HEK293T (cell line): ENCODE data around the gene FHOD1.

Experiments
- CTCF ChIA-PET: fragments of 350-600 bp; formaldehyde crosslinking; extraction: SDS; loops from one replicate; lab custom pipeline; 2021; ENCODE audit warnings: antibody characterized with exemption, inconsistent platforms; lab: Yijun Ruan, JAX
- POLR2A ChIA-PET: fragments of 350-600 bp; formaldehyde crosslinking; extraction: SDS; loops from one replicate; lab custom pipeline; 2020; ENCODE audit warnings: antibody characterized with exemption, inconsistent platforms; lab: Yijun Ruan, JAX
- DNase-seq: peaks from one replicate; pipeline ENCODE4 v3.0.0; 2012; ENCODE audit warnings: mixed read lengths; ENCODE audit errors: extremely low spot score
- ARNT ChIP-seq: fragments of 450-650 bp; IDR thresholded peaks from 2 replicates; pipeline ENCODE4 v1.6.1; 2017; ENCODE audit warnings: mild to moderate bottlenecking
- BHLHE40 ChIP-seq: fragments of 450-650 bp; IDR thresholded peaks from 2 replicates; pipeline ENCODE4 v1.6.1; 2016; ENCODE audit warnings: mild to moderate bottlenecking, moderate library complexity, borderline replicate concordance
- CTBP1 ChIP-seq: fragments of 450-650 bp; IDR thresholded peaks from 2 replicates; pipeline ENCODE4 v1.6.1; 2016; ENCODE audit warnings: borderline replicate concordance
- ELF4 ChIP-seq: fragments of 450-650 bp; IDR thresholded peaks from 2 replicates; pipeline ENCODE4 v1.6.1; 2017; ENCODE audit warnings: antibody characterized with exemption
- FOXA1 ChIP-seq: fragments of 450-650 bp; IDR thresholded peaks from 2 replicates; pipeline ENCODE4 v1.6.1; 2016; ENCODE audit warnings: mild to moderate bottlenecking
- FOXK2 ChIP-seq: fragments of 450-650 bp; IDR thresholded peaks from 2 replicates; pipeline ENCODE4 v1.6.1; 2016; ENCODE audit warnings: mild to moderate bottlenecking
- FOXM1 ChIP-seq: fragments of 450-650 bp; IDR thresholded peaks from 2 replicates; pipeline ENCODE4 v1.6.1; 2017; ENCODE audit warnings: mild to moderate bottlenecking, borderline replicate concordance
- HDGF ChIP-seq: fragments of 450-650 bp; IDR thresholded peaks from 2 replicates; pipeline ENCODE4 v1.6.1; 2017; ENCODE audit warnings: antibody characterized with exemption, borderline replicate concordance
- L3MBTL2 ChIP-seq: fragments of 450-650 bp; conservative IDR thresholded peaks from 2 replicates; pipeline ENCODE4 v1.6.1; 2016; ENCODE audit warnings: mild to moderate bottlenecking
- LEF1 ChIP-seq: fragments of 450-650 bp; IDR thresholded peaks from 2 replicates; pipeline ENCODE4 v1.6.1; 2017; ENCODE audit warnings: mild to moderate bottlenecking, borderline replicate concordance
- NFRKB ChIP-seq: fragments of 450-650 bp; IDR thresholded peaks from 2 replicates; pipeline ENCODE4 v1.6.1; 2016; ENCODE audit warnings: mild to moderate bottlenecking, moderate library complexity
- PKNOX1 ChIP-seq: fragments of 450-650 bp; IDR thresholded peaks from 2 replicates; pipeline ENCODE4 v1.6.1; 2016
- SP1 ChIP-seq: fragments of 450-650 bp; IDR thresholded peaks from 2 replicates; pipeline ENCODE4 v1.6.1; 2017
- SUZ12 ChIP-seq: fragments of 450-650 bp; IDR thresholded peaks from 2 replicates; pipeline ENCODE4 v1.6.1; 2016; ENCODE audit warnings: mild to moderate bottlenecking
- TARDBP ChIP-seq: fragments of 450-650 bp; IDR thresholded peaks from 2 replicates; pipeline ENCODE4 v1.6.1; 2016
- ZNF384 ChIP-seq: fragments of 450-650 bp; IDR thresholded peaks from 2 replicates; pipeline ENCODE4 v1.6.1; 2016

FHOD1 gene

DNA sequence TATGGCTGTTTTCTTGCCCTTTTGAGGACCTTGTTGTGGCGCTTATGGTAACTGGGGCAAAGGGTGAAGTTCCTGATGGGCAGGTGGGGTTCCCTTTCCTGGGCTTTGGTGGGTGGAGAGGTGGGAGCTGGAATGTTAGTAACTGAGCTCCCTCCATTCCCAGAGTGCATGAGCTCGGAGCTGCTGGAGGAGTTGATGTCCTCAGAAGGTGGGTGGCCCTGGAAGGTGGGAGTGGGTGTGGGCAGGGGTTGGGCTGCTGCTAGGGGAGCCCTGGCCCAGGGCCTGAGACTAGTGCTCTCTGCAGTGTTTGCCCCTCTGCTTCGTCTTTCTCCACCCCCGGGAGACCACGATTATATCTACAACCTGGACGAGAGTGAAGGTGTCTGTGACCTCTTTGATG, 49.6 kb downstream of the FHOD1 start:
- ChIA-PET POLR2A (interaction anchor here (1.0 to 1.7 kb wide), 4 partner anchors 23 to 50 kb away, joined by 3 to 5 read pairs (median 4); partner anchors contain the start of genes FHOD1 and TMEM208), CTCF (interaction anchor here (0.5 to 0.6 kb wide), 2 partner anchors 13 to 26 kb away, joined by 5 read pairs; no protein-coding TSS in a partner anchor)
- no peak for TF ChIP-seq FOXM1
- TF ChIP-seq ARNT = no peak
- no peak for TF ChIP-seq LEF1
- no peak for TF ChIP-seq ZNF384
- no peak for TF ChIP-seq FOXK2
- TF ChIP-seq BHLHE40 = no peak
- no peak for TF ChIP-seq HDGF
- TF ChIP-seq CTBP1 = no peak
- TF ChIP-seq NFRKB = no peak
- TF ChIP-seq SP1 = no peak
- TF ChIP-seq PKNOX1 = no peak
- TF ChIP-seq L3MBTL2 = no peak
- no peak for TF ChIP-seq TARDBP
- TF ChIP-seq FOXA1 = no peak
- TF ChIP-seq ELF4 = no peak
- DNase-seq = no peak

GRCh38 chr16:67196881-67197280, 50.4 kb downstream of the FHOD1 start:
- ChIA-PET POLR2A (interaction anchor here (1.7 kb wide), 1 partner anchor 49 kb away, joined by 5 read pairs; no protein-coding TSS in a partner anchor), CTCF (no interaction called here)
- DNase-seq = no peak
- TF ChIP-seq LEF1 = no peak

DNA sequence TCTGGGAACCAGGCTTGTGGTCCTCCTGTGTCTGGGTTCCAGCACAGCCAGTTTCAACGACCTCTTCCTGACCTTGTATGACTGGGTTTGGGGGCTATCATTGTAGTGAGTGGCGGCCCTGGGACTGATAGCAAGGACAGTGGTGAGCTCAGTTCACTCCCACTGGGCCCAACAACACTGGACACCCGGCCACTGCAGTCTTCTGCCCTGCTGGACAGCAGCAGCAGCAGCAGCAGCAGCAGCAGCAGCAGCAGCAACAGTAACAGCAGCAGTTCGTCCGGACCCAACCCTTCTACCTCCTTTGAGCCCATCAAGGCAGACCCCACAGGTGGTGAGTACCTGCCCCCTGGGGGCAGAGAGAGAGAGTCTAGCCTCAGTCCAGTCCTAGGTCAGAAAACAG, 51.6 kb downstream of the FHOD1 start:
- no peak for DNase-seq
- no peak for TF ChIP-seq FOXM1
- TF ChIP-seq BHLHE40 = no peak
- ChIA-PET POLR2A (no interaction called here), CTCF (no interaction called here)

DNA sequence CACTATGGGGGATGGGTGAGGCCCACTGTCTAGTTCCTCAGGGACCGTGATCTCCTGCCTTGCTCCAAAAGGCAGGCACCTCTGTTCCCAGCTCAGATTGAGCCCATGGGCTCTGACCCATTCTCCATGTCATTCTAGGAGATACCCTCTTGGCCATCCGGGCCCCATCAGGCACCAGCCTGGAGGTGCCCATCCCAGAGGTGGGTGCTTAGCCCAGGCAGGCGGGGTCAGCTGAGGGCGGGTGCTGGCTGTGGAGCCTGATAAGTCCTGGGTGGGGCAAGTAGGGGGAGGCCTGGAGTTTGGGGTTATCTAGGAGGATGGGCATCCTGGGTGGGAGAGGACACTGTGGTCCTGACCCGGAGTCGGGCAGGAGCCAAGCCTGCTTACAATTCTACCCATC, 53.0 kb downstream of the FHOD1 start:
- no peak for TF ChIP-seq BHLHE40
- TF ChIP-seq FOXA1 = no peak
- ChIA-PET POLR2A (no interaction called here), CTCF (no interaction called here)
- no peak for DNase-seq

DNA sequence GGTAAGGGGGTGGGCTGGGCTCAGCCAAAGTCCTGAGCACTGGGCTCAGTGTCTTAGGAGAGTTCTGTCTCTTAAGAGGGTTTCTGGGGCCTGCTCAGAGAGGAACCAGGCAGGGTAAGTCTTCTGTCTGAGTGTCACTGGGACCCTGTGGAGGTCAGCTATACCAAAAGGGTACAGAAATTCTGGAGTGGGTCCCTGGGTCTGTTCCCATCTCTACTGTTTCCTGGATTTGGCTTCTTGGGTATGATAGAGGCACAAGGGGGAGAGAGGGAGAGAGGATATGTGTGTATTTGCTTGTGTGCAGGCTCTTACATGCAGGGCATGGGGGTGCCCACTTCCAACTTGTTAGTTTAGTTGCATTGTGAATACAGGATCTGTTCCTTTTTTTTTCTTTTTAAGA, 53.7 kb downstream of the FHOD1 start:
- no peak for DNase-seq
- POLR2A ChIA-PET = interaction anchor here (0.6 to 1.9 kb wide), 5 partner anchors 33 to 54 kb away, joined by 3 to 7 read pairs (median 3); partner anchors contain the start of genes FHOD1 and TMEM208
- CTCF ChIA-PET = no interaction called here
- TF ChIP-seq ELF4 = no peak
- TF ChIP-seq HDGF = no peak
- TF ChIP-seq SUZ12 = no peak
- TF ChIP-seq FOXK2 = no peak
- TF ChIP-seq TARDBP = no peak
- TF ChIP-seq ARNT = no peak
- TF ChIP-seq ZNF384 = no peak
- TF ChIP-seq L3MBTL2 = no peak
- TF ChIP-seq NFRKB = no peak
- TF ChIP-seq FOXM1 = no peak
- no peak for TF ChIP-seq CTBP1
- no peak for TF ChIP-seq BHLHE40
- no peak for TF ChIP-seq SP1
- no peak for TF ChIP-seq PKNOX1
- TF ChIP-seq FOXA1 = no peak
- no peak for TF ChIP-seq LEF1

- CTCF ChIA-PET = interaction anchor here (0.6 to 0.8 kb wide), 2 partner anchors 34 to 35 kb away, joined by 3 read pairs; no protein-coding TSS in a partner anchor
- POLR2A ChIA-PET = interaction anchor here (0.6 to 1.9 kb wide), 6 partner anchors 18 to 55 kb away, joined by 3 to 7 read pairs (median 3); partner anchors contain the start of genes FHOD1 and TMEM208
- TF ChIP-seq BHLHE40 = no peak
- no peak for TF ChIP-seq SUZ12
- no peak for TF ChIP-seq ARNT
- TF ChIP-seq LEF1 = no peak
- TF ChIP-seq PKNOX1 = no peak
- TF ChIP-seq FOXM1 = no peak
- TF ChIP-seq L3MBTL2 = no peak
- no peak for TF ChIP-seq TARDBP
- TF ChIP-seq ZNF384 = no peak
- TF ChIP-seq SP1 = no peak
- no peak for TF ChIP-seq HDGF
- TF ChIP-seq NFRKB = no peak
- no peak for TF ChIP-seq ELF4
- no peak for TF ChIP-seq FOXK2
- no peak for TF ChIP-seq FOXA1
- TF ChIP-seq CTBP1 = no peak
- no peak for DNase-seq
Measured at GRCh38 chr16:67192781-67193361, 54.4 kb downstream of the FHOD1 start.
